PFSK-1 (cell line): ENCODE results near the gene ZNF831.

Experiments
- FOXP2 ChIP-seq: optimal IDR thresholded peaks from 2 replicates; pipeline ENCODE3; 2011; ENCODE audit warnings: borderline replicate concordance, control low read depth, inconsistent platforms; ENCODE audit not compliant: insufficient read depth; ENCODE audit errors: extremely low read length, extremely low read depth
- POLR2AphosphoS5 ChIP-seq: IDR thresholded peaks from 2 replicates; pipeline ENCODE4 v1.6.1; 2012; ENCODE audit warnings: low read depth, mild to moderate bottlenecking, control low read depth, low read length, moderate library complexity
- SIN3A ChIP-seq: IDR thresholded peaks from 2 replicates; pipeline ENCODE4 v1.6.1; 2012; ENCODE audit warnings: mild to moderate bottlenecking, low read length, moderate library complexity, borderline replicate concordance; ENCODE audit not compliant: insufficient read depth
- TAF1 ChIP-seq: IDR thresholded peaks from 2 replicates; pipeline ENCODE4 v1.6.1; 2012; ENCODE audit warnings: low read length, control low read depth, borderline replicate concordance; ENCODE audit not compliant: insufficient read depth
- TF ChIP-seq, protein P1 (sequence below), 2 experiments: IDR thresholded peaks; 2 replicates each; pipeline versions ENCODE4 v1.6.1 to v1.8.0; 2011 to 2012; ENCODE audit warnings: low read depth in 2 of 2, low read length in 2 of 2, control low read depth in 1 of 2, inconsistent platforms in 1 of 2, mild to moderate bottlenecking in 1 of 2, moderate library complexity in 1 of 2; ENCODE audit not compliant: insufficient read depth in 1 of 2

ZNF831 gene

GRCh38 chr20:59135093-59135492, 28.5 kb upstream of the ZNF831 start:
- no peak for TF ChIP-seq POLR2AphosphoS5
- TF ChIP-seq, protein P1, sequence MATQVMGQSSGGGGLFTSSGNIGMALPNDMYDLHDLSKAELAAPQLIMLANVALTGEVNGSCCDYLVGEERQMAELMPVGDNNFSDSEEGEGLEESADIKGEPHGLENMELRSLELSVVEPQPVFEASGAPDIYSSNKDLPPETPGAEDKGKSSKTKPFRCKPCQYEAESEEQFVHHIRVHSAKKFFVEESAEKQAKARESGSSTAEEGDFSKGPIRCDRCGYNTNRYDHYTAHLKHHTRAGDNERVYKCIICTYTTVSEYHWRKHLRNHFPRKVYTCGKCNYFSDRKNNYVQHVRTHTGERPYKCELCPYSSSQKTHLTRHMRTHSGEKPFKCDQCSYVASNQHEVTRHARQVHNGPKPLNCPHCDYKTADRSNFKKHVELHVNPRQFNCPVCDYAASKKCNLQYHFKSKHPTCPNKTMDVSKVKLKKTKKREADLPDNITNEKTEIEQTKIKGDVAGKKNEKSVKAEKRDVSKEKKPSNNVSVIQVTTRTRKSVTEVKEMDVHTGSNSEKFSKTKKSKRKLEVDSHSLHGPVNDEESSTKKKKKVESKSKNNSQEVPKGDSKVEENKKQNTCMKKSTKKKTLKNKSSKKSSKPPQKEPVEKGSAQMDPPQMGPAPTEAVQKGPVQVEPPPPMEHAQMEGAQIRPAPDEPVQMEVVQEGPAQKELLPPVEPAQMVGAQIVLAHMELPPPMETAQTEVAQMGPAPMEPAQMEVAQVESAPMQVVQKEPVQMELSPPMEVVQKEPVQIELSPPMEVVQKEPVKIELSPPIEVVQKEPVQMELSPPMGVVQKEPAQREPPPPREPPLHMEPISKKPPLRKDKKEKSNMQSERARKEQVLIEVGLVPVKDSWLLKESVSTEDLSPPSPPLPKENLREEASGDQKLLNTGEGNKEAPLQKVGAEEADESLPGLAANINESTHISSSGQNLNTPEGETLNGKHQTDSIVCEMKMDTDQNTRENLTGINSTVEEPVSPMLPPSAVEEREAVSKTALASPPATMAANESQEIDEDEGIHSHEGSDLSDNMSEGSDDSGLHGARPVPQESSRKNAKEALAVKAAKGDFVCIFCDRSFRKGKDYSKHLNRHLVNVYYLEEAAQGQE (IDR thresholded peaks at IDR 0.05; ENCODE audit: insufficient read depth in 1 of 2, low read depth in 2 of 2, low read length in 2 of 2), result no peak
- no peak for TF ChIP-seq TAF1
- TF ChIP-seq FOXP2, result no peak
- TF ChIP-seq SIN3A, result no peak

GRCh38 chr20:59136027-59136426, 27.6 kb upstream of the ZNF831 start:
- TF ChIP-seq POLR2AphosphoS5 (no peak), SIN3A (no peak)
- TF ChIP-seq, protein P1 (IDR thresholded peaks at IDR 0.05; ENCODE audit: insufficient read depth in 1 of 2, low read depth in 2 of 2, low read length in 2 of 2), result no peak

- TF ChIP-seq TAF1, result no peak
- TF ChIP-seq, protein P1 (IDR thresholded peaks at IDR 0.05; ENCODE audit: insufficient read depth in 1 of 2, low read depth in 2 of 2, low read length in 2 of 2), result no peak
- no peak for TF ChIP-seq SIN3A
- TF ChIP-seq FOXP2, result no peak
- no peak for TF ChIP-seq POLR2AphosphoS5
Observed at GRCh38 chr20:59137532-59137931, 26.1 kb upstream of the ZNF831 start.

GRCh38 chr20:59138114-59138748, 25.4 kb upstream of the ZNF831 start:
- TF ChIP-seq TAF1 (no peak), POLR2AphosphoS5 (no peak)
- TF ChIP-seq, protein P1 (IDR thresholded peaks at IDR 0.05; ENCODE audit: insufficient read depth in 1 of 2, low read depth in 2 of 2, low read length in 2 of 2), result peak in 1 of 2 experiments; percentile 82; a peak in 2 of 4 replicates

DNA sequence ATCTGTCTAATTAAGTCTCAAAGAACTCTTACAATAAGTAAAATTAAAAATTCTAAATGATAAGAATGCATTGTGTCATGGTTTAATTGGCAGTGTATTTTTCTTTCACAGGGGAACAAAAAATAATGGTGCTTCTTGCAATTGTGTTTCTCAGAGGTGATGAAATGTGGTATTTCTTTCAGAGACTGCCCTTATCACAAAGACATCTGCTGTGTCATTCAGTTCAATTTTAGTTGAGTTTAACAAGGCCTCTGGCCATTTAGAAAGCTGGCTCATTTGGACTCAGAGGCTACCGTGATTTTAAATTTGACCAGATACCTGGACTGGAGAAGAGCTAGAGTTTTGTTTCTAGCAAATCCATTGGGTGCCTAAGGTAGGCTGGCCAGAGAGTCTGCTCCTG, 23.6 kb upstream of the ZNF831 start:
- TF ChIP-seq POLR2AphosphoS5 (no peak), FOXP2 (no peak), SIN3A (no peak), TAF1 (no peak)
- TF ChIP-seq, protein P1 (IDR thresholded peaks at IDR 0.05; ENCODE audit: insufficient read depth in 1 of 2, low read depth in 2 of 2, low read length in 2 of 2), result no peak
